HUES64 (cell line): ENCODE data around the gene NFIB.

ENCODE experiments used
- H3K27ac ChIP-seq: 2 replicates; pipeline ENCODE4 v1.7.0; 2013; ENCODE audit warnings: low read depth, low read length, inconsistent platforms
- H3K27me3 ChIP-seq: 2 replicates; pipeline ENCODE4 v1.6.1; 2013; ENCODE audit warnings: mild to moderate bottlenecking, low read length; ENCODE audit not compliant: insufficient read depth
- H3K36me3 ChIP-seq: 2 replicates; pipeline ENCODE4 v1.6.1; 2013; ENCODE audit warnings: mild to moderate bottlenecking, low read length; ENCODE audit not compliant: insufficient read depth
- H3K4me1 ChIP-seq: 2 replicates; pipeline ENCODE4 v1.6.1; 2013; ENCODE audit warnings: mild to moderate bottlenecking, low read length, moderate library complexity; ENCODE audit not compliant: insufficient read depth
- H3K4me3 ChIP-seq: 2 replicates; pipeline ENCODE4 v1.5.1; 2013; ENCODE audit warnings: mild to moderate bottlenecking, low read length, moderate library complexity
- H3K9ac ChIP-seq: 2 replicates; pipeline ENCODE4 v1.6.1; 2013; ENCODE audit warnings: mild to moderate bottlenecking, low read depth, low read length
- H3K9me3 ChIP-seq: 2 replicates; pipeline ENCODE4 v1.6.1; 2013; ENCODE audit warnings: low read depth, low read length; ENCODE audit not compliant: insufficient read depth
- WGBS: fragments of 150-250, 120-280 bp; methylation state at CpG from one replicate; pipeline ENCODE4 v1.1.7; 2013; ENCODE audit warnings: missing lambda C conversion rate; 5-methylcytosine and 5-hydroxymethylcytosine counted together

The NFIB gene

GRCh38 chr9:14207352-14207995 is 106.5 kb downstream of the NFIB start:
- H3K4me1 ChIP-seq = peaks cover 9% of the 10 kb centered on the region
- H3K9ac ChIP-seq = no peak overlapping the region
- H3K27me3 ChIP-seq = no peaks in the 10 kb centered on the region
- no peaks in the 10 kb centered on the region for H3K9me3 ChIP-seq
- no peak overlapping the region for H3K27ac ChIP-seq
- H3K36me3 ChIP-seq = no peaks in the 10 kb centered on the region
- WGBS = 92% methylated on average over 6 of the region's 6 CpGs
- H3K4me3 ChIP-seq = no peak overlapping the region

GRCh38 chr9:14205463-14205862 is 108.5 kb downstream of the NFIB start:
- no peaks in the 10 kb centered on the region for H3K9me3 ChIP-seq
- H3K4me3 ChIP-seq = no peak overlapping the region
- 97% methylated on average over 1 of the region's 1 CpG for WGBS
- no peak overlapping the region for H3K9ac ChIP-seq
- peaks cover 9% of the 10 kb centered on the region for H3K4me1 ChIP-seq
- no peaks in the 10 kb centered on the region for H3K27me3 ChIP-seq
- no peak overlapping the region for H3K27ac ChIP-seq
- H3K36me3 ChIP-seq = no peaks in the 10 kb centered on the region

GRCh38 chr9:14203356-14204056 is 110.4 kb downstream of the NFIB start:
- no peak overlapping the region for H3K4me3 ChIP-seq
- H3K9me3 ChIP-seq = no peaks in the 10 kb centered on the region
- no peaks in the 10 kb centered on the region for H3K36me3 ChIP-seq
- H3K27ac ChIP-seq = no peak overlapping the region
- no peak overlapping the region for H3K9ac ChIP-seq
- peaks cover 5% of the 10 kb centered on the region; the same call in 1 of the 2 replicates for H3K4me1 ChIP-seq
- H3K27me3 ChIP-seq = no peaks in the 10 kb centered on the region
- 94% methylated on average over 10 of the region's 12 CpGs for WGBS

GRCh38 chr9:14198841-14199455 is 115.0 kb downstream of the NFIB start:
- H3K4me3 ChIP-seq = no peak overlapping the region
- WGBS = 89% methylated on average over 6 of the region's 6 CpGs
- H3K27ac ChIP-seq = no peak overlapping the region
- no peak overlapping the region for H3K9ac ChIP-seq
- H3K36me3 ChIP-seq = no peaks in the 10 kb centered on the region
- peaks cover 5% of the 10 kb centered on the region; the same call in 1 of the 2 replicates for H3K4me1 ChIP-seq
- H3K27me3 ChIP-seq = no peaks in the 10 kb centered on the region
- no peaks in the 10 kb centered on the region for H3K9me3 ChIP-seq

DNA sequence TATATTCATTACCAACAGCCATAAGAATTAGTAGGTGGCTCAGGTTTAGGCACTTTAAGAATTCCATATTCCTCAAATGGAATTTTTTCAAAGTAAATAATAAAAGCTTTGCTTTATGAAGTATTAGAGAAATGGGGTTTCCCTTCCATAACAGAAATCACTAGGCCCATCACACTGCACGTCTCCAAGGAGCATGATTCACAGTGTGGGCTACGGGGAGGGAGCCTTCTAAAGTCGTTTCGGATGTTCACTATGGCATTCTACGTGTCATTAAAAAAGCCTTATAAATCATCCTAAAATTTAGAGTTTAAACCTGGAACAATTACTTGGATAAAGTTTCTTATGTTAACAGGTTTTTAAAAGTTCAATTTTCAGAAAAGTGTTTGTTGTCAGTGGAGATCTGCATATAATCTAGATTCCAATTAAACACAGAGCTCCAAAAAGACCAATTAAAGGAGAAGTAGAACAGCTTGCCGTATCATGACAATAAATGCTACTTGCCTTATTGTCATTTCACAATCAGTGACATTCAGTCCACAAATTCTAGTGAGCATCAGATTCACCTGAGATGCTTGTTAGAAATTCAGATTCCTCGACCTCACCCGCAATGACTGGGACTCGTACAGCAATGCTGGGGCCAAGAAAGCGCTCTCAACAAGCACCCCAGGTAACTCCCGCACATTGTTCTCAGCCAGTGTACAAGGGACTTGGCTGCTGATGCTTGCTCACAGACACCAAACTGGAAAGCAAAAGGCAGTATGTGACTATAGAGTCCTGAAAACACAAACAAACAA is 115.7 kb downstream of the NFIB start:
- Histone ChIP-seq H3K27me3 (no peaks in the 10 kb centered on the region), H3K36me3 (no peaks in the 10 kb centered on the region), H3K4me3 (no peak overlapping the region), H3K9me3 (no peaks in the 10 kb centered on the region), H3K4me1 (peaks cover 5% of the 10 kb centered on the region; the same call in 1 of the 2 replicates), H3K27ac (no peak overlapping the region), H3K9ac (no peak overlapping the region)
- WGBS = 93% methylated on average over 11 of the region's 11 CpGs

DNA sequence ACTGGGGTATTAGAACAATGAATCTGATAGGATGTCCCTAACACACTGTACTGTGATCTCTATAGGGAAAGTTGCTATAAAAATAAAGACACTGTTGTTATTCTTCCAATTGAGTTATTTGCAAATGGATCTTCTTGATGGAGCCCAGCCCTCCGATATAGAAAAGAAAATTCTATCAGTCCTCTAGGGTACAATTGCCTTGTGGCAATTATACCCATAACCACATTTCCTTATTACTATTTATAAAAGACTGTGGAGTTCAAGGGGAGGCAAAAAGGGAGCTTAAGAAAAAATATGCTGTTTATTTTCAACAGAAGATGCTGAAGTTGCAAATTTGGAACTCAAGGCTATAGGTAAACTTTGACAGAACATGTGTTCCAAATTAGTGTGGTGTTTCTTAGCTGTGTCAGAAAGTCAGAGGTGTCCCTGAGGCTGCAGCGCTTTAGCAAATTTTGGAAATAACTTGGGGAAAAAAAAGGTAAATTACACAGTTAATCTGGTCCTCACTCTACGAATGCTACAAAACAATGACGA is 116.5 kb downstream of the NFIB start:
- Histone ChIP-seq H3K4me1 (peaks cover 8% of the 10 kb centered on the region), H3K27ac (no peak overlapping the region), H3K9me3 (no peaks in the 10 kb centered on the region), H3K27me3 (no peaks in the 10 kb centered on the region), H3K36me3 (no peaks in the 10 kb centered on the region), H3K4me3 (no peak overlapping the region), H3K9ac (no peak overlapping the region)
- WGBS = 99% methylated on average over 4 of the region's 4 CpGs

GRCh38 chr9:14193328-14193990 is 120.5 kb downstream of the NFIB start:
- Histone ChIP-seq H3K27ac (no peak overlapping the region), H3K9ac (no peak overlapping the region), H3K27me3 (no peaks in the 10 kb centered on the region), H3K9me3 (no peaks in the 10 kb centered on the region), H3K4me3 (no peak overlapping the region), H3K4me1 (peaks cover 6% of the 10 kb centered on the region; the same call in 1 of the 2 replicates), H3K36me3 (no peaks in the 10 kb centered on the region)
- 93% methylated on average over 7 of the region's 7 CpGs for WGBS

DNA sequence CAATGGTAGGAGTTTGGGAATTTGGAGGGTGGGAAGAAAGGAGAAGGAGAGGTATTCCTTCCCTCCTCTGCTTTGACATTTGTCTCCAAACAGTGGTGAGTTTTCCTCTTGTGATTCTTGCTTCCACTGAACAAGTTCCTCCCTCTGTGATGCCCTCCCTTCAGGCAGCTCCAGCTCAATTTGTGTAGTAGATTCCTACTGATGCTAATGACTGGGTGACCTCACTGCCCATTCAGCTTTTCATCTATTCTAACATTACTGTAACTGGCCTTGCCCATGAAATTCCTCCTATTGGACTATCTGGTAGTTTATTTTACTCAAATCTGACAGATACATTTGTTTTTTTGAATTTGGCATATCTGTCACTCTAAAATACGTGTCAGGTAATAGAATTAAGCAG is 121.4 kb downstream of the NFIB start:
- no peaks in the 10 kb centered on the region for H3K36me3 ChIP-seq
- no peaks in the 10 kb centered on the region for H3K27me3 ChIP-seq
- no peak overlapping the region for H3K9ac ChIP-seq
- peaks cover 6% of the 10 kb centered on the region; the same call in 1 of the 2 replicates for H3K4me1 ChIP-seq
- WGBS = no CpG with 5 or more reads among the region's 1 CpG
- H3K27ac ChIP-seq = no peak overlapping the region
- no peak overlapping the region for H3K4me3 ChIP-seq
- no peaks in the 10 kb centered on the region for H3K9me3 ChIP-seq

DNA sequence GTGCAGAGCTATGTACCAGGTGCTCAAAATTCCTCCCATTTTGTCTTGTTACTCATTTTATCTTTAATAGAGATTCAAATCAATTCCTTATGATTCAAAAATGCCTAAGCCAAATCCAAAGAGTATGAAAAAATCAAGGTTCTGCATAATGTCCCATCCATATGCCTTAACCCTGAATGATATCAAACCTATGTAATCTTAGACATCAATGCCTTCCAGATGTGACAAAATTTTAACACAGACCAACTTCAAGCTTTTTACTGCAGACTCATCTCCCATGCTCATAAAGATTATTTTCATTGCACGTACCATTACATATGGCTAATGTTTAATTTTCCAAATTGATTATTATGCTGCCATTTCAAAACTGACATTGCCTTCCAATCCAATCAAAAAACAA is 122.4 kb downstream of the NFIB start:
- WGBS = 89% methylated on average over 1 of the region's 1 CpG
- Histone ChIP-seq H3K4me3 (no peak overlapping the region), H3K27me3 (no peaks in the 10 kb centered on the region), H3K4me1 (peaks cover 6% of the 10 kb centered on the region; the same call in 1 of the 2 replicates), H3K36me3 (no peaks in the 10 kb centered on the region), H3K27ac (no peak overlapping the region), H3K9ac (no peak overlapping the region), H3K9me3 (no peaks in the 10 kb centered on the region)

- Histone ChIP-seq H3K9ac (no peak overlapping the region), H3K27ac (no peak overlapping the region), H3K4me3 (no peak overlapping the region), H3K4me1 (peaks cover 6% of the 10 kb centered on the region; the same call in 1 of the 2 replicates), H3K9me3 (no peaks in the 10 kb centered on the region), H3K36me3 (no peaks in the 10 kb centered on the region), H3K27me3 (no peaks in the 10 kb centered on the region)
- no CpG with 5 or more reads among the region's 1 CpG for WGBS
Measured at GRCh38 chr9:14190240-14190639, 123.7 kb downstream of the NFIB start.
